Activated CD4-positive, alpha-beta T cell treated with anti-CD3 and anti-CD28 coated beads for 4 hours (primary cell): ENCODE results near the gene LRRC10.

ENCODE experiments used
- DNase-seq, 2 donors: peaks; one replicate each; pipeline ENCODE4 v3.0.0-alpha.2; 2020

Gene LRRC10

DNA sequence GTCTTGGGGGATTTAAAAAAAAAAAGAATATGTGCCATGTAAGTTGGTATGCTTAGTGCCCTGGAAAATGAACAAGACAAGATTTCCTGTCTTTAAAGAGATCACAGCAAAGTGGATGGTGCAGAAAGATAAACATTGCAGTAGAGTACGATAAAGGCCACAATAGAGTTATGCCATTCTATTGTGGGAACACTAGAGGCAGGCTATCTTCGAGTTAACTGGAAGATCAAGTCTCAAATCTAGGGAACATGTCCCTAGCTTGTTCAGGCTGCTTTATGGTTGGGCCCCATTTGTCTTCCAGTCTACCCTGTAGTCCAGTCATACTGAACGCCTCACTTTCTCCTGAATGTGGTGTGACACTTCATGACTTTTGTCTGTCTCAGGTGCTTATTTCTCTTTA lies 44.1 kb downstream of the LRRC10 start:
- DNase-seq = no peak

DNA sequence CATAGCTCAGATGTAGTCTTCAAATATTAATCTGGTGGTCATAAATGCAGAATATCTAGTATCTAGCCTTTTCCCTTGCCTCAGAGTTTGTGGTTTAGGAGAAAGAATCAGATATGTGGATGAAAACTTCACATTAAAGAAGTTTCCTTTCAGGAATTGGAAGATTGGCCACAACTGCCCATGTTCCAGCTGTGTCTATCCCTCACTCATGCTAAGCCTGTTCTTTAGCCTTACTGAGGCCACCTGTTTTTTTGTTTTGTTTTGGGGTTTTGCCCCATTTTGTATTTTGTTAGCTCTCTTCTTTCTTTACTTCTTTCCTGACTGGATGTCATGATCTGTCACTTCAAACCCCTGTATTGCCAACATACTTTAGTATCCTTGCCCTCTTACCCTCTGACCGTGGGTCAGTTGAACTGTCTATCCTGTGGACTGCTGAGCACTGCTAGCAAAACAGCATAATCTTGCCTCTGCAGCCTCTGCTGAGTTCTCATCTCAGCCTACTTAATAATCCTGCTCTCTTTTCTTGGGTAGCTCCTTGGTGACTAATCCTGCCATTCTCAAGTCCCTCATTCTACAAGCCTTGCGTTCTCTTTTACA lies 47.4 kb downstream of the LRRC10 start:
- DNase-seq = no peak
